GM23338 (cell line): Measurements from ENCODE around the gene NPC1. TPM values are rescaled to one million over a fixed set of nuclear protein-coding genes. Genes with fewer than 3 reads are reported as not detected.

ENCODE experiments used
- ATAC-seq: fragments of 200-7000 bp; cut with Tn5 transposase; 3 replicates; pipeline ENCODE4 v1.9.1; 2020
- DNase-seq: peaks from one replicate; pipeline ENCODE4 v3.0.0-alpha.2; 2015; ENCODE audit warnings: low spot score
- H2AFZ ChIP-seq: fragments of 200-600 bp; sonication (generic); 2 replicates; pipeline ENCODE4 v1.8.0; 2016; ENCODE audit warnings: antibody characterized with exemption, mild to moderate bottlenecking, moderate library complexity
- H3F3A ChIP-seq: fragments of 200-600 bp; sonication (generic); replicated peaks from 2 replicates; pipeline ENCODE4 v1.8.0; 2017; ENCODE audit warnings: antibody characterized with exemption, mixed run types, low read depth
- H3K27ac ChIP-seq: fragments of 200-600 bp; sonication (generic); 2 replicates; pipeline ENCODE4 v1.6.1; 2016; ENCODE audit warnings: low read depth
- H3K27me3 ChIP-seq: fragments of 200-600 bp; sonication (generic); 2 replicates; pipeline ENCODE4 v1.8.0; 2016; ENCODE audit warnings: mild to moderate bottlenecking, mixed run types, moderate library complexity; ENCODE audit not compliant: insufficient read depth
- H3K36me3 ChIP-seq: fragments of 200-600 bp; sonication (generic); 2 replicates; pipeline ENCODE4 v1.8.0; 2016; ENCODE audit warnings: mild to moderate bottlenecking; ENCODE audit not compliant: insufficient read depth
- H3K4me1 ChIP-seq: fragments of 200-600 bp; sonication (generic); 2 replicates; pipeline ENCODE4 v1.8.0; 2016; ENCODE audit warnings: mild to moderate bottlenecking, moderate library complexity; ENCODE audit not compliant: insufficient read depth
- H3K4me2 ChIP-seq: fragments of 200-600 bp; sonication (generic); 2 replicates; pipeline ENCODE4 v1.7.1; 2017; ENCODE audit warnings: mixed run types
- H3K4me3 ChIP-seq: fragments of 200-600 bp; sonication (generic); 2 replicates; pipeline ENCODE4 v1.6.1; 2016; ENCODE audit warnings: mixed run types
- H3K79me2 ChIP-seq: fragments of 200-600 bp; sonication (generic); replicated peaks from 2 replicates; pipeline ENCODE4 v1.8.0; 2017; ENCODE audit warnings: mild to moderate bottlenecking; ENCODE audit not compliant: insufficient read depth
- H3K9me2 ChIP-seq: fragments of 200-600 bp; sonication (generic); 2 replicates; pipeline ENCODE4 v1.8.0; 2017; ENCODE audit not compliant: insufficient read depth
- H4K20me1 ChIP-seq: fragments of 200-600 bp; sonication (generic); replicated peaks from 2 replicates; pipeline ENCODE4 v1.8.0; 2017; ENCODE audit warnings: mild to moderate bottlenecking; ENCODE audit not compliant: insufficient read depth
- H3K27ac Mint-ChIP-seq: 2 replicates; pipeline ENCODE4 v1.8.0; 2020; ENCODE audit warnings: inconsistent platforms, mild to moderate bottlenecking, moderate library complexity, mixed read lengths
- H3K27me3 Mint-ChIP-seq: 3 replicates; pipeline ENCODE4 v1.8.0; 2022; ENCODE audit warnings: low read depth, mild to moderate bottlenecking, moderate library complexity, mixed read lengths, inconsistent platforms; ENCODE audit not compliant: insufficient read depth, poor library complexity
- H3K36me3 Mint-ChIP-seq: 3 replicates; pipeline ENCODE4 v1.8.0; 2021; ENCODE audit warnings: low read depth, mild to moderate bottlenecking, inconsistent platforms, moderate library complexity, mixed read lengths
- H3K4me1 Mint-ChIP-seq: 3 replicates; pipeline ENCODE4 v1.8.0; 2020; ENCODE audit warnings: mild to moderate bottlenecking, inconsistent platforms, mixed read lengths
- H3K4me3 Mint-ChIP-seq: 3 replicates; pipeline ENCODE4 v1.8.0; 2021; ENCODE audit warnings: moderate library complexity, mild to moderate bottlenecking, inconsistent platforms, mixed read lengths
- H3K9me3 Mint-ChIP-seq: 3 replicates; pipeline ENCODE4 v1.8.0; 2020; ENCODE audit warnings: moderate library complexity, mild to moderate bottlenecking, inconsistent platforms, mixed read lengths
- EZH2phosphoT487 ChIP-seq: fragments of 200-600 bp; sonication (generic); IDR thresholded peaks from one replicate; pipeline ENCODE4 v1.8.1; 2018; ENCODE audit warnings: antibody characterized with exemption; ENCODE audit not compliant: unreplicated experiment
- NANOG ChIP-seq: IDR thresholded peaks from 2 replicates; pipeline ENCODE4 v1.6.1; 2016; ENCODE audit warnings: antibody characterized with exemption, borderline replicate concordance
- POLR2AphosphoS5 ChIP-seq: IDR thresholded peaks from 2 replicates; pipeline ENCODE4 v1.6.1; 2016; ENCODE audit warnings: antibody characterized with exemption, low read depth
- ZNF462 ChIP-seq: fragments of 250-450 bp; sonication (Bioruptor Pico); IDR thresholded peaks from 2 replicates; pipeline ENCODE4 v1.5.0; 2020; ENCODE audit warnings: mild to moderate bottlenecking, moderate library complexity
- polyA plus RNA-seq: library from polyadenylated mRNA; unstranded; fragments of >200 nt; fragmentation: Nextera tagmentation; extraction: Ambion mirVana; gene quantifications from 2 replicates; pipeline ENCODE4 v1.2.1, GENCODE V29; 2016
- total RNA-seq: library from RNA; depleted of rRNA; stranded (reverse); fragments of >200 nt; shearing (Covaris generic); gene quantifications from 2 replicates; pipeline ENCODE4 v1.2.3, GENCODE V29; 2014

NPC1 gene
- total and polyA plus RNA-seq, 2 experiments from 2014 or later = 18.4 to 45.1 TPM

DNA sequence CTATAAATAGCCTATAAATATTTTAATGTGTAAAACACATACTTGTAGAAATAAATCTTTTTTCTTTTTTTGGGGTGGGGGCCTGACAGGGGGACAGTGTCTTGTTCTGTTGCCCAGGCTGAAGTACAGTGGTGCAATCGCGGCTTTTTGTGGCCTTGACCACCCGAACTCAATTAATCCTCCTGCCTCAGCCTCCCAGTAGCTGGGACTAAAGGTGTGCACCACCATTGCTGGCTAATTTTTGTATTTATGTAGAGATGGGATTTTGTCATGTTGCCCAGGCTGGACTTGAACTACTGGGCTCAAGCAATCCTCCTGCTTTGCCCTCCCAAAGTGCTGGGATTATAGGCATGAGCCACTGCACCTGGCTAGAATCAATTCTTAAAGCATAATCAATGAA, 37.6 kb downstream of the NPC1 start:
- Histone ChIP-seq H3K9me2 (no peaks in the 10 kb centered on the region), H2AFZ (no peak overlapping the region), H3K36me3 (peaks cover 48% of the 10 kb centered on the region), H3K4me3 (no peak overlapping the region), H3K27ac (no peak overlapping the region), H3K4me1 (no peaks in the 10 kb centered on the region), H3K79me2 (no peaks in the 10 kb centered on the region; the same call in 1 of the 2 replicates), H4K20me1 (peaks cover 8% of the 10 kb centered on the region; the same call in 1 of the 2 replicates), H3K4me2 (no peak overlapping the region), H3K27me3 (no peaks in the 10 kb centered on the region), H3F3A (no peaks in the 10 kb centered on the region)
- ATAC-seq (no peak), DNase-seq (no peak)
- no peak for TF ChIP-seq ZNF462 (CRISPR knock-in tag)
- Mint-ChIP-seq H3K4me3 (no peak overlapping the region), H3K4me1 (no peaks in the 10 kb centered on the region), H3K27me3 (peaks cover 2% of the 10 kb centered on the region), H3K9me3 (no peaks in the 10 kb centered on the region), H3K36me3 (peaks cover 49% of the 10 kb centered on the region), H3K27ac (no peak overlapping the region)

DNA sequence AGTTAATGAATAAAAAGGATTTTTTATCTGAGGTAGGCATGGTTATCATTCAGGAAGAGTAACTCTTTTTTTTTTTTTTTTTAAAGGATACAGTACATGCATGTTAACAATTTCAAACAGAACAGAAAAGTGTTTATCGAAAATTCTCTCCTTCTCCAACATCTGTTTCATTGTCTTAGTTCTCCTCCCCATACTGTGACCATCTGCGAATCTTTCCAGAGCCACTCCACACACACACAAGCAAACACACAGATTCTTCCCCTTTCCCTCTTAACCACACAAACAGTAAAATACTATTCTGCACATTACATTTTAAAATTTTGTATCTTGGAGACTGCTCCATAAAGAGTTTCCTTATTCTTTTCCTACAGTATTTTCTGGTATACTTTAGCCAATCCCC, 38.0 kb downstream of the NPC1 start:
- no peaks in the 10 kb centered on the region; the same call in 1 of the 2 replicates for H3K79me2 ChIP-seq
- Mint-ChIP-seq H3K4me1 (no peaks in the 10 kb centered on the region), H3K4me3 (no peak overlapping the region), H3K27ac (no peak overlapping the region), H3K9me3 (no peaks in the 10 kb centered on the region), H3K27me3 (peaks cover 2% of the 10 kb centered on the region), H3K36me3 (peaks cover 53% of the 10 kb centered on the region)
- H3K4me3 ChIP-seq = no peak overlapping the region
- peaks cover 44% of the 10 kb centered on the region for H3K36me3 ChIP-seq
- H3K9me2 ChIP-seq = no peaks in the 10 kb centered on the region
- no peaks in the 10 kb centered on the region for H3K27me3 ChIP-seq
- peaks cover 8% of the 10 kb centered on the region for H4K20me1 ChIP-seq
- no peaks in the 10 kb centered on the region for H3K4me1 ChIP-seq
- H2AFZ ChIP-seq = no peak overlapping the region
- no peaks in the 10 kb centered on the region for H3F3A ChIP-seq
- ATAC-seq (no peak), DNase-seq (no peak)
- H3K4me2 ChIP-seq = no peak overlapping the region
- no peak overlapping the region for H3K27ac ChIP-seq
- no peak for TF ChIP-seq EZH2phosphoT487
- no peak for TF ChIP-seq POLR2AphosphoS5
- TF ChIP-seq ZNF462 (CRISPR knock-in tag) = no peak
- TF ChIP-seq NANOG = no peak
